B cell (primary cell): ENCODE results near the gene ZNF366. TPM values are rescaled to one million over a fixed set of nuclear protein-coding genes. Genes with fewer than 3 reads are reported as not detected.
A peak's percentile ranks its signal among the peaks of the same experiment; 100 is the strongest.

Experiments used
- ATAC-seq: fragments of 200-7000 bp; cut with Tn5 transposase; one replicate; pipeline ENCODE4 v1.10.0; 2021; ENCODE audit warnings: low read depth, mild to moderate bottlenecking, moderate number of reproducible peaks, moderate library complexity
- CTCF ChIA-PET: fragments of 350-600 bp; sonication (Branson Sonifier 250); formaldehyde crosslinking; loops from one replicate; lab custom pipeline; 2021; ENCODE audit warnings: antibody characterized with exemption, inconsistent platforms; lab: Charles Lee
- POLR2A ChIA-PET: fragments of 350-600 bp; sonication (Branson Sonifier 250); formaldehyde crosslinking; loops from one replicate; lab custom pipeline; 2021; ENCODE audit warnings: antibody characterized with exemption; lab: Charles Lee
- DNase-seq: peaks from one replicate; pipeline ENCODE4 v3.0.0; 2013
- H2AFZ ChIP-seq: 2 replicates; pipeline ENCODE4 v1.6.1; 2012; ENCODE audit warnings: mild to moderate bottlenecking, low read depth, low read length; ENCODE audit not compliant: insufficient read depth, poor library complexity, severe bottlenecking
- H3K27ac ChIP-seq, 2 donors: 1 replicate in 1 of 2; 2 replicates in 1 of 2; pipeline ENCODE4 v1.5.1; 2012 to 2013; ENCODE audit warnings: low read length in 2 of 2, mild to moderate bottlenecking in 2 of 2, moderate library complexity in 1 of 2
- H3K27me3 ChIP-seq, 4 experiments: fragments of 200-600 bp in 1 of 4; sonication (generic) in 1 of 4; replicated peaks in 1 of 4; 1 replicate in 2 of 4; 2 replicates in 2 of 4; pipeline versions ENCODE4 v1.6.1 to v1.7.0; 2013 to 2016; ENCODE audit warnings: low read length in 3 of 4, mild to moderate bottlenecking in 2 of 4, mixed read lengths in 1 of 4, moderate library complexity in 1 of 4; ENCODE audit not compliant: insufficient read depth in 4 of 4, control insufficient read depth in 3 of 4; ENCODE audit errors: control extremely low read depth in 1 of 4
- H3K36me3 ChIP-seq, 2 experiments: replicated peaks in 1 of 2; 1 replicate in 1 of 2; 2 replicates in 1 of 2; pipeline versions ENCODE4 v1.6.1 to v1.7.1; 2013; ENCODE audit warnings: low read length in 1 of 2; ENCODE audit not compliant: insufficient read depth in 2 of 2, control insufficient read depth in 1 of 2; ENCODE audit errors: control extremely low read depth in 1 of 2, extremely low read depth in 1 of 2
- H3K4me1 ChIP-seq, 2 donors: fragments of 200-600 bp in 1 of 2; sonication (generic) in 1 of 2; 1 replicate in 1 of 2; 2 replicates in 1 of 2; pipeline versions ENCODE4 v1.5.1 to v1.6.1; 2013 to 2017; ENCODE audit warnings: low read length in 2 of 2; ENCODE audit not compliant: control insufficient read depth in 2 of 2, insufficient read depth in 2 of 2
- H3K4me2 ChIP-seq: replicated peaks from 2 replicates; pipeline ENCODE3; 2012; ENCODE audit warnings: mild to moderate bottlenecking, low read depth, low read length; ENCODE audit not compliant: poor library complexity, severe bottlenecking
- H3K4me3 ChIP-seq, 5 experiments: fragments of 200-600 bp in 1 of 5; sonication (generic) in 1 of 5; 1 replicate in 3 of 5; 2 replicates in 2 of 5; pipeline versions ENCODE4 v1.5.1 to v1.7.0; 2011 to 2016; ENCODE audit warnings: low read length in 4 of 5, mild to moderate bottlenecking in 4 of 5, low read depth in 2 of 5, control low read depth in 1 of 5, moderate library complexity in 1 of 5; ENCODE audit not compliant: insufficient read depth in 1 of 5; ENCODE audit errors: control extremely low read depth in 1 of 5, extremely low read depth in 1 of 5
- H3K79me2 ChIP-seq: fragments of 200-600 bp; sonication (generic); one replicate; pipeline ENCODE4 v1.6.0; 2016; ENCODE audit warnings: low read length; ENCODE audit not compliant: control insufficient read depth, insufficient read depth
- H3K9ac ChIP-seq: fragments of 200-600 bp; sonication (generic); 2 replicates; pipeline ENCODE4 v1.6.1; 2017; ENCODE audit warnings: mild to moderate bottlenecking, low read length, moderate library complexity
- H3K9me3 ChIP-seq, 3 donors: one replicate each; pipeline versions ENCODE4 v1.6.1 to v1.7.1; 2013; ENCODE audit warnings: low read length in 2 of 3; ENCODE audit not compliant: control insufficient read depth in 2 of 3, insufficient read depth in 1 of 3; ENCODE audit errors: control extremely low read depth in 1 of 3
- H4K20me1 ChIP-seq: 2 replicates; pipeline ENCODE4 v1.6.0; 2012; ENCODE audit warnings: mild to moderate bottlenecking, low read length; ENCODE audit not compliant: insufficient read depth, control insufficient read depth, poor library complexity, severe bottlenecking
- H3K27ac Mint-ChIP-seq: one replicate; pipeline ENCODE4 v1.8.0; 2021; ENCODE audit warnings: mixed read lengths
- H3K27me3 Mint-ChIP-seq: one replicate; pipeline ENCODE4 v1.8.0; 2021; ENCODE audit warnings: mixed read lengths
- H3K4me1 Mint-ChIP-seq: one replicate; pipeline ENCODE4 v1.8.0; 2021; ENCODE audit warnings: mixed read lengths
- H3K4me3 Mint-ChIP-seq: one replicate; pipeline ENCODE4 v1.8.0; 2021; ENCODE audit warnings: mixed read lengths
- H3K9me3 Mint-ChIP-seq: one replicate; pipeline ENCODE4 v1.8.0; 2022; ENCODE audit warnings: mixed read lengths; ENCODE audit not compliant: insufficient read depth
- EZH2 ChIP-seq: IDR thresholded peaks from 2 replicates; pipeline ENCODE4 v1.6.1; 2012; ENCODE audit warnings: borderline replicate concordance, low read depth, mild to moderate bottlenecking, moderate library complexity, low read length; ENCODE audit not compliant: insufficient read depth, poor library complexity, severe bottlenecking
- WGBS: methylation state at CpG from one replicate; pipeline ENCODE4 v1.1.5; 2013; ENCODE audit warnings: missing lambda C conversion rate; ENCODE audit not compliant: insufficient coverage; 5-methylcytosine and 5-hydroxymethylcytosine counted together
- intact Hi-C: fragments of 100-400 bp; cut with micrococcal nuclease; formaldehyde crosslinking; loops from one replicate; pipeline ENCODE4 v1.10.0; 2022
- polyA plus RNA-seq: library from polyadenylated mRNA; depleted of rRNA; stranded (reverse); fragments of >200 nt; gene quantifications from 2 replicates; pipeline ENCODE4 v1.2.3, GENCODE V29; 2012
- total RNA-seq, 2 donors: library from RNA; stranded (reverse); fragments of 120-200 nt in 1 of 2; gene quantifications; 1 replicate in 1 of 2; 2 replicates in 1 of 2; pipeline versions ENCODE4 v1.2.3 to v1.2.4, GENCODE V29; 2013 to 2022
- TF ChIP-seq, protein P1 (sequence below): fragments of 200-600 bp; IDR thresholded peaks from one replicate; pipeline ENCODE4 v1.8.0; 2022; ENCODE audit warnings: antibody characterized with exemption, mild to moderate bottlenecking

ZNF366 gene
- total and polyA plus RNA-seq, 2 donors (not counting 1 experiment from before 2014, with no cell fraction given) = 0.03 TPM; not detected in 1

DNA sequence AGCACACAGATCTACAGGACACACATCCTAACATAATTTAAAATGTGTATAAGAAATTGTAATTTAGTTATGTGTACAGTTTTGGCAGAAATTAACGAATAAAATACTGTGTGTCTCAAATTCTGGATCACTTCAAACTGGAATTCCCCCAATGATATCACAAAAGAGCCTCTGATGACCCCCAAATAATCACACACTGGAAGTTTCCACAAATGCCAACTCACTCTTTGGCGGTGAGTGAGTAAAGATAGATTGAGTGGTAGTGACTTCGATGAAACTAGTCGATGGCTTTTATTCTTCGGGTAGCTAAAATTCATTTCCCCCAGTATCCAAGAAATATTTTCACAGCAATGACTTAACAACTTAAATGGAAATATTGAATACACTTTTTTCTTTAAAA, 2.2 kb downstream of the ZNF366 start:
- no peak overlapping the region for H3K4me2 ChIP-seq
- H2AFZ ChIP-seq = no peak overlapping the region
- H4K20me1 ChIP-seq = no peaks in the 10 kb centered on the region
- DNase-seq (no peak), ATAC-seq (no peak)
- no CpG with 5 or more reads among the region's 5 CpGs for WGBS
- H3K27me3 ChIP-seq = peaks cover 0 to 4% (median 0%) of the 10 kb centered on the region in 4 experiments
- H3K36me3 ChIP-seq = no peaks in the 10 kb centered on the region
- TF ChIP-seq EZH2 = no peak
- TF ChIP-seq, protein P1, sequence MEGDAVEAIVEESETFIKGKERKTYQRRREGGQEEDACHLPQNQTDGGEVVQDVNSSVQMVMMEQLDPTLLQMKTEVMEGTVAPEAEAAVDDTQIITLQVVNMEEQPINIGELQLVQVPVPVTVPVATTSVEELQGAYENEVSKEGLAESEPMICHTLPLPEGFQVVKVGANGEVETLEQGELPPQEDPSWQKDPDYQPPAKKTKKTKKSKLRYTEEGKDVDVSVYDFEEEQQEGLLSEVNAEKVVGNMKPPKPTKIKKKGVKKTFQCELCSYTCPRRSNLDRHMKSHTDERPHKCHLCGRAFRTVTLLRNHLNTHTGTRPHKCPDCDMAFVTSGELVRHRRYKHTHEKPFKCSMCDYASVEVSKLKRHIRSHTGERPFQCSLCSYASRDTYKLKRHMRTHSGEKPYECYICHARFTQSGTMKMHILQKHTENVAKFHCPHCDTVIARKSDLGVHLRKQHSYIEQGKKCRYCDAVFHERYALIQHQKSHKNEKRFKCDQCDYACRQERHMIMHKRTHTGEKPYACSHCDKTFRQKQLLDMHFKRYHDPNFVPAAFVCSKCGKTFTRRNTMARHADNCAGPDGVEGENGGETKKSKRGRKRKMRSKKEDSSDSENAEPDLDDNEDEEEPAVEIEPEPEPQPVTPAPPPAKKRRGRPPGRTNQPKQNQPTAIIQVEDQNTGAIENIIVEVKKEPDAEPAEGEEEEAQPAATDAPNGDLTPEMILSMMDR = no peak
- Mint-ChIP-seq H3K27me3 (peaks cover 11% of the 10 kb centered on the region), H3K9me3 (no peaks in the 10 kb centered on the region), H3K4me3 (no peak overlapping the region), H3K27ac (no peak overlapping the region), H3K4me1 (peaks cover 29% of the 10 kb centered on the region)
- no peak overlapping the region for H3K4me3 ChIP-seq
- no peaks in the 10 kb centered on the region for H3K9me3 ChIP-seq
- no peak overlapping the region for H3K9ac ChIP-seq
- intact Hi-C loops = loop anchor here (5.0 kb wide), 1 partner anchor 92 kb away; no protein-coding TSS in a partner anchor
- H3K4me1 ChIP-seq = peaks cover 24 to 28% of the 10 kb centered on the region in 2 donors
- H3K79me2 ChIP-seq = no peaks in the 10 kb centered on the region
- no peak overlapping the region for H3K27ac ChIP-seq
- POLR2A ChIA-PET = no interaction called here
- CTCF ChIA-PET = no interaction called here

DNA sequence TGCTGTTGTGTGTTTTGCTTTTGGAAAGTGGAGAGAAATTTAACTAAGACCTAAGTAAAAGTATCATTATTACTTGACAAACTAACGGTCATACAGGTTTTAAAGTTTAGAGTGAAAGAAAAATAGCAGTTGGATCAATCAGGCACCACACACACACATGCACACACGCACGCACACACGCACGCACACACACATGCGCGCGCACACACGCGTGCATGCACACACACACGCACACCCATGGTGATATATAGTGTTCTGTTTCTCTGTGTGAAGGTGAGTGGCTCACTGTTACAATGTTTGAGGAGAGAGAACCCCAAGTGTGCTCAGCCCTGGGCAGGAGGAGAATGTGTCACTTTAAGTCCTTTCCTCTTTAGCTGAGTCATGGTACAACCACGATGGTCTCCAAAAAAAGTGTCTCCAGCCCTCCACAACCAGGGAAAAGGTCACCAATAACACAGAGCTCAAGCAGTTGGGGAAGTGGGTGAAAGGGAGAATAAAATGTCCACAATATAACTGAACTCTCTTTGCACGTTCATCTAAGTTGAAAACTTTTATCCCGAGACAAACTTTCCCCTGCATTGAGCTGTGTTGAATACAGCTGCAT, 3.2 kb downstream of the ZNF366 start:
- WGBS = 75% methylated on average over 9 of the region's 14 CpGs
- peaks cover 27% of the 10 kb centered on the region for H3K4me1 Mint-ChIP-seq
- H3K4me3 Mint-ChIP-seq = no peak overlapping the region
- H3K27me3 ChIP-seq = peaks cover 0 to 7% (median 0%) of the 10 kb centered on the region in 4 experiments
- intact Hi-C loops = no loop called here
- peaks cover 11% of the 10 kb centered on the region for H3K27me3 Mint-ChIP-seq
- H3K9me3 ChIP-seq = no peaks in the 10 kb centered on the region
- no peaks in the 10 kb centered on the region for H4K20me1 ChIP-seq
- H3K4me1 ChIP-seq = peaks cover 24 to 25% of the 10 kb centered on the region in 2 donors
- DNase-seq = no peak
- H3K27ac ChIP-seq = no peak overlapping the region
- no peak overlapping the region for H3K4me3 ChIP-seq
- H3K4me2 ChIP-seq = no peak overlapping the region
- no peaks in the 10 kb centered on the region for H3K36me3 ChIP-seq
- H3K9ac ChIP-seq = no peak overlapping the region
- POLR2A ChIA-PET = no interaction called here
- no peak for ATAC-seq
- H3K27ac Mint-ChIP-seq = no peak overlapping the region
- peak overlapping the region; percentile 17 for H2AFZ ChIP-seq
- H3K79me2 ChIP-seq = no peaks in the 10 kb centered on the region
- CTCF ChIA-PET = no interaction called here
- TF ChIP-seq, protein P1 = no peak
- no peak for TF ChIP-seq EZH2
- H3K9me3 Mint-ChIP-seq = no peaks in the 10 kb centered on the region
